CD14-positive monocyte (primary cell): ENCODE results near the gene WDTC1. TPM values are rescaled to one million over a fixed set of nuclear protein-coding genes. Genes with fewer than 3 reads are reported as not detected.

Source experiments
- DNase-seq, 3 donors: peaks; one replicate each; pipeline ENCODE4 v3.0.0-alpha.2; 2011 to 2022
- H2AFZ ChIP-seq: 2 replicates; pipeline ENCODE4 v1.6.0; 2012; ENCODE audit warnings: mild to moderate bottlenecking, low read depth, low read length, inconsistent platforms; ENCODE audit not compliant: insufficient read depth, poor library complexity, severe bottlenecking
- H3K27ac ChIP-seq, 2 donors: 1 replicate in 1 of 2; 2 replicates in 1 of 2; pipeline ENCODE4 v1.5.1; 2012 to 2013; ENCODE audit warnings: low read length in 2 of 2, control low read depth in 1 of 2, inconsistent platforms in 1 of 2, low read depth in 1 of 2, mild to moderate bottlenecking in 1 of 2
- H3K27me3 ChIP-seq, 2 donors: one replicate each; pipeline versions ENCODE4 v1.6.0 to v1.6.1; 2011 to 2013; ENCODE audit warnings: low read length in 2 of 2; ENCODE audit not compliant: control insufficient read depth in 2 of 2, insufficient read depth in 2 of 2
- H3K36me3 ChIP-seq, 2 donors: replicated peaks in 1 of 2; 1 replicate in 1 of 2; 2 replicates in 1 of 2; pipeline versions ENCODE4 v1.5.1 to v1.6.1; 2012 to 2013; ENCODE audit warnings: low read length in 2 of 2, control low read depth in 1 of 2, inconsistent platforms in 1 of 2, mild to moderate bottlenecking in 1 of 2; ENCODE audit not compliant: insufficient read depth in 2 of 2, control insufficient read depth in 1 of 2
- H3K4me1 ChIP-seq, 2 donors: 1 replicate in 1 of 2; 2 replicates in 1 of 2; pipeline versions ENCODE4 v1.5.1 to v1.6.1; 2012 to 2013; ENCODE audit warnings: low read length in 2 of 2, control low read depth in 1 of 2, inconsistent platforms in 1 of 2, mild to moderate bottlenecking in 1 of 2, moderate library complexity in 1 of 2; ENCODE audit not compliant: insufficient read depth in 2 of 2, control insufficient read depth in 1 of 2
- H3K4me2 ChIP-seq: replicated peaks from 2 replicates; pipeline ENCODE3; 2012; ENCODE audit warnings: low read length, moderate library complexity, mild to moderate bottlenecking; ENCODE audit not compliant: poor library complexity, severe bottlenecking; ENCODE audit errors: extremely low read depth
- H3K4me3 ChIP-seq, 3 experiments: fragments of 200-600 bp in 1 of 3; sonication (generic) in 1 of 3; replicated peaks in 1 of 3; 1 replicate in 2 of 3; 2 replicates in 1 of 3; pipeline ENCODE4 v1.5.1; 2011 to 2013; ENCODE audit warnings: low read length in 3 of 3, mild to moderate bottlenecking in 3 of 3, control low read depth in 2 of 3, low read depth in 2 of 3, inconsistent platforms in 1 of 3, moderate library complexity in 1 of 3
- H3K79me2 ChIP-seq: 2 replicates; pipeline ENCODE4 v1.6.0; 2012; ENCODE audit warnings: mild to moderate bottlenecking, control low read depth, inconsistent platforms, low read length, moderate library complexity; ENCODE audit not compliant: insufficient read depth
- H3K9ac ChIP-seq: 2 replicates; pipeline ENCODE4 v1.6.0; 2017; ENCODE audit warnings: low read length, mild to moderate bottlenecking; ENCODE audit not compliant: insufficient read depth, poor library complexity, severe bottlenecking
- H3K9me3 ChIP-seq, 2 donors: replicated peaks in 1 of 2; 1 replicate in 1 of 2; 2 replicates in 1 of 2; pipeline versions ENCODE4 v1.5.1 to v1.6.1; 2012 to 2013; ENCODE audit warnings: low read length in 2 of 2, control low read depth in 1 of 2; ENCODE audit not compliant: control insufficient read depth in 1 of 2, insufficient read depth in 1 of 2
- H4K20me1 ChIP-seq: 2 replicates; pipeline ENCODE4 v1.6.0; 2012; ENCODE audit warnings: mild to moderate bottlenecking, low read length, control low read depth, moderate library complexity; ENCODE audit not compliant: insufficient read depth
- H3K27ac Mint-ChIP-seq, 7 donors: one replicate each; pipeline ENCODE4 v1.8.0; 2020; ENCODE audit warnings: mild to moderate bottlenecking in 7 of 7, mixed read lengths in 7 of 7, moderate library complexity in 6 of 7, inconsistent platforms in 2 of 7
- H3K27me3 Mint-ChIP-seq, 3 donors: one replicate each; pipeline ENCODE4 v1.8.0; 2021 to 2022; ENCODE audit warnings: low read depth in 3 of 3, mild to moderate bottlenecking in 3 of 3, mixed read lengths in 3 of 3, moderate library complexity in 3 of 3, inconsistent platforms in 1 of 3
- H3K36me3 Mint-ChIP-seq, 2 donors: one replicate each; pipeline ENCODE4 v1.8.0; 2020; ENCODE audit warnings: mixed read lengths in 2 of 2, inconsistent platforms in 1 of 2, mild to moderate bottlenecking in 1 of 2
- H3K4me1 Mint-ChIP-seq: one replicate; pipeline ENCODE4 v1.8.0; 2020; ENCODE audit warnings: mild to moderate bottlenecking, mixed read lengths
- H3K4me3 Mint-ChIP-seq, 2 donors: one replicate each; pipeline ENCODE4 v1.8.0; 2020; ENCODE audit warnings: mild to moderate bottlenecking in 2 of 2, mixed read lengths in 2 of 2, moderate library complexity in 1 of 2
- H3K9me3 Mint-ChIP-seq, 7 donors: one replicate each; pipeline ENCODE4 v1.8.0; 2020 to 2022; ENCODE audit warnings: mixed read lengths in 7 of 7, mild to moderate bottlenecking in 6 of 7, moderate library complexity in 6 of 7, inconsistent platforms in 2 of 7
- WGBS: methylation state at CpG from one replicate; pipeline ENCODE4 v1.1.5; 2013; ENCODE audit warnings: missing lambda C conversion rate; ENCODE audit not compliant: insufficient coverage; 5-methylcytosine and 5-hydroxymethylcytosine counted together
- intact Hi-C, 2 donors: fragments of 100-400 bp; cut with micrococcal nuclease; formaldehyde crosslinking; loops; one replicate each; pipeline versions ENCODE4 v1.15.0 to v1.15.1; 2023
- polyA plus RNA-seq, 3 donors: library from polyadenylated mRNA; depleted of rRNA in 1 of 3; unstranded in 2 of 3; stranded (reverse) in 1 of 3; fragments of 300-500 nt in 2 of 3; fragments of >200 nt in 1 of 3; fragmentation: Illumina TruSeq in 2 of 3; gene quantifications; 1 replicate in 2 of 3; 2 replicates in 1 of 3; pipeline ENCODE4 v1.2.3, GENCODE V29; 2012 to 2021
- TF ChIP-seq, protein P1 (sequence below): fragments of 200-600 bp; IDR thresholded peaks from one replicate; pipeline ENCODE4 v1.8.0; 2022; ENCODE audit warnings: antibody characterized with exemption, mild to moderate bottlenecking

The WDTC1 gene
- polyA plus RNA-seq, 3 donors: 2.1 to 26.6 (median 4.3) TPM

GRCh38 chr1:27293915-27294314 is 59.5 kb downstream of the WDTC1 start:
- Mint-ChIP-seq H3K36me3 (peaks cover 73 to 95% of the 10 kb centered on the region in 2 donors), H3K9me3 (no peaks in the 10 kb centered on the region), H3K4me3 (no peak overlapping the region), H3K27ac (no peak overlapping the region), H3K27me3 (peaks cover 0 to 1% (median 0%) of the 10 kb centered on the region in 3 donors), H3K4me1 (peaks cover under 1% of the 10 kb centered on the region)
- no CpG with 5 or more reads among the region's 8 CpGs for WGBS
- H3K9ac ChIP-seq: no peak overlapping the region
- DNase-seq: no peak
- H3K79me2 ChIP-seq: no peaks in the 10 kb centered on the region
- no peaks in the 10 kb centered on the region for H3K9me3 ChIP-seq
- peaks cover 11% of the 10 kb centered on the region for H4K20me1 ChIP-seq
- H3K4me2 ChIP-seq: no peak overlapping the region
- H3K4me1 ChIP-seq: peaks cover 3 to 4% of the 10 kb centered on the region in 2 donors
- H3K27ac ChIP-seq: no peak overlapping the region
- intact Hi-C loops: loop anchor here in 1 of 2 donors (10.0 kb wide), 1 partner anchor 249 kb away; no protein-coding TSS in a partner anchor
- H3K4me3 ChIP-seq: no peak overlapping the region
- peaks cover 66 to 85% of the 10 kb centered on the region in 2 donors for H3K36me3 ChIP-seq
- TF ChIP-seq, protein P1, sequence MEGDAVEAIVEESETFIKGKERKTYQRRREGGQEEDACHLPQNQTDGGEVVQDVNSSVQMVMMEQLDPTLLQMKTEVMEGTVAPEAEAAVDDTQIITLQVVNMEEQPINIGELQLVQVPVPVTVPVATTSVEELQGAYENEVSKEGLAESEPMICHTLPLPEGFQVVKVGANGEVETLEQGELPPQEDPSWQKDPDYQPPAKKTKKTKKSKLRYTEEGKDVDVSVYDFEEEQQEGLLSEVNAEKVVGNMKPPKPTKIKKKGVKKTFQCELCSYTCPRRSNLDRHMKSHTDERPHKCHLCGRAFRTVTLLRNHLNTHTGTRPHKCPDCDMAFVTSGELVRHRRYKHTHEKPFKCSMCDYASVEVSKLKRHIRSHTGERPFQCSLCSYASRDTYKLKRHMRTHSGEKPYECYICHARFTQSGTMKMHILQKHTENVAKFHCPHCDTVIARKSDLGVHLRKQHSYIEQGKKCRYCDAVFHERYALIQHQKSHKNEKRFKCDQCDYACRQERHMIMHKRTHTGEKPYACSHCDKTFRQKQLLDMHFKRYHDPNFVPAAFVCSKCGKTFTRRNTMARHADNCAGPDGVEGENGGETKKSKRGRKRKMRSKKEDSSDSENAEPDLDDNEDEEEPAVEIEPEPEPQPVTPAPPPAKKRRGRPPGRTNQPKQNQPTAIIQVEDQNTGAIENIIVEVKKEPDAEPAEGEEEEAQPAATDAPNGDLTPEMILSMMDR: no peak
- H2AFZ ChIP-seq: no peak overlapping the region
- no peaks in the 10 kb centered on the region for H3K27me3 ChIP-seq

DNA sequence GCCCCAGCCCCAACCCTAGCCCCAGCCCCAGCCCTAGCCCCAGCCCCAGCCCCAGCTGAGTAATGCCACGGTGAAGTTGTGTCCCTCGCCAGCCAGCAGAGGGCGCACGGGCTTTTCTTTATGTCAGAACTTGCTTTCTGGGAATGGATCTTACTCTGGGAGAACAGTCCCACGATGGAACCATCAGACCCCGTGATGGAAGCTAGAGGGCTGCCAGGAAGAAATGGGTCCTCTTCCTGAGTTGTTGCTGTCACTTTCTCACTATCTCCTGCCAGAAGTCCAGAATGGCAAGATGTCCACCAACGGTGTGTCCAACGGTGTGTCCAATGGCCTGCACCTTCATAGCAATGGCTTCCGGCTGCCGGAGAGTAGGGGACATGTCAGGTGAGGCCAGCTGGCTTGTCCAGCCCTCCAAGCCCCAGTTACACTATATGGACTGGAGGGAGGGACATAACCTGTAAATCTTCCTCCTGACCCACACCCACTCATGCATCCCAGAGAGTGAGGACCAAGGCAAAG is 62.4 kb downstream of the WDTC1 start:
- TF ChIP-seq, protein P1: peak; percentile 79
- Mint-ChIP-seq H3K4me3 (no peak overlapping the region), H3K27me3 (peaks cover 0 to 1% (median 0%) of the 10 kb centered on the region in 3 donors), H3K27ac (peak overlapping the region in 1 of 7 donors; percentile 66), H3K4me1 (peaks cover 23% of the 10 kb centered on the region), H3K36me3 (peaks cover 73 to 90% of the 10 kb centered on the region in 2 donors), H3K9me3 (no peaks in the 10 kb centered on the region)
- peak; percentile 29 to 56 (median 45) for DNase-seq
- no peak overlapping the region for H3K9ac ChIP-seq
- H3K9me3 ChIP-seq: no peaks in the 10 kb centered on the region
- no peak overlapping the region for H2AFZ ChIP-seq
- H3K4me2 ChIP-seq: no peak overlapping the region
- H3K79me2 ChIP-seq: no peaks in the 10 kb centered on the region
- WGBS: 29% methylated on average over 8 of the region's 10 CpGs
- H4K20me1 ChIP-seq: peaks cover 34% of the 10 kb centered on the region
- peaks cover 25 to 26% of the 10 kb centered on the region in 2 donors for H3K4me1 ChIP-seq
- no peak overlapping the region for H3K4me3 ChIP-seq
- H3K27ac ChIP-seq: peak overlapping the region in 1 of 2 donors; percentile 28
- no peaks in the 10 kb centered on the region for H3K27me3 ChIP-seq
- H3K36me3 ChIP-seq: peaks cover 66 to 86% of the 10 kb centered on the region in 2 donors
- intact Hi-C loops: loop anchor here in 1 of 2 donors (10.0 kb wide), 1 partner anchor 252 kb away; no protein-coding TSS in a partner anchor
